WTC11 (cell line): ENCODE data around the gene DEPDC1B. TPM values are rescaled to one million over a fixed set of nuclear protein-coding genes. Genes with fewer than 3 reads are reported as not detected.
A peak's percentile ranks its signal among the peaks of the same experiment; 100 is the strongest.

Source experiments
- AFF4 ChIP-seq: sonication (generic); formaldehyde crosslinking; IDR thresholded peaks from 2 replicates; pipeline ENCODE4 v1.8.1; 2023; ENCODE audit warnings: mild to moderate bottlenecking, missing genetic modification reagents, borderline replicate concordance
- ARID4B ChIP-seq: sonication (generic); formaldehyde crosslinking; IDR thresholded peaks from 2 replicates; pipeline ENCODE4 v1.8.0; 2023; ENCODE audit warnings: missing genetic modification reagents, mild to moderate bottlenecking, borderline replicate concordance
- CDX4 ChIP-seq: fragments of 250-450 bp; sonication (Bioruptor Pico); IDR thresholded peaks from 2 replicates; pipeline ENCODE4 v1.9.0; 2021; ENCODE audit warnings: moderate library complexity, mild to moderate bottlenecking, inconsistent platforms, borderline replicate concordance
- CTCF ChIP-seq: fragments of 200-600 bp; IDR thresholded peaks from 2 replicates; pipeline ENCODE4 v1.8.0; 2022; ENCODE audit warnings: antibody characterized with exemption
- E2F1 ChIP-seq: sonication (generic); formaldehyde crosslinking; IDR thresholded peaks from 2 replicates; pipeline ENCODE4 v1.8.0; 2022; ENCODE audit warnings: mild to moderate bottlenecking, missing genetic modification reagents
- ESRRA ChIP-seq: sonication (generic); formaldehyde crosslinking; IDR thresholded peaks from 2 replicates; pipeline ENCODE4 v1.8.1; 2022; ENCODE audit warnings: mild to moderate bottlenecking, missing genetic modification reagents, borderline replicate concordance
- FOXJ3 ChIP-seq: sonication (generic); formaldehyde crosslinking; IDR thresholded peaks from 2 replicates; pipeline ENCODE4 v1.9.0; 2021; ENCODE audit warnings: missing genetic modification reagents, mild to moderate bottlenecking, borderline replicate concordance
- GRHL2 ChIP-seq: fragments of 250-450 bp; sonication (Bioruptor Pico); IDR thresholded peaks from 2 replicates; pipeline ENCODE4 v1.8.0; 2022; ENCODE audit warnings: mild to moderate bottlenecking, moderate library complexity; ENCODE audit not compliant: insufficient replicate concordance, severe bottlenecking
- JAZF1 ChIP-seq: fragments of 250-450 bp; sonication (Bioruptor Pico); IDR thresholded peaks from 2 replicates; pipeline ENCODE4 v1.9.0; 2021; ENCODE audit warnings: moderate library complexity, mild to moderate bottlenecking, inconsistent platforms
- MAX ChIP-seq: sonication (generic); formaldehyde crosslinking; IDR thresholded peaks from 2 replicates; pipeline ENCODE4 v1.8.0; 2022; ENCODE audit warnings: mild to moderate bottlenecking, missing genetic modification reagents
- NR1H2 ChIP-seq: sonication (generic); formaldehyde crosslinking; IDR thresholded peaks from 2 replicates; pipeline ENCODE4 v1.9.0; 2021; ENCODE audit warnings: mild to moderate bottlenecking, moderate library complexity, missing genetic modification reagents
- PREB ChIP-seq: sonication (generic); formaldehyde crosslinking; IDR thresholded peaks from 2 replicates; pipeline ENCODE4 v1.8.1; 2022; ENCODE audit warnings: mild to moderate bottlenecking, missing genetic modification reagents, moderate library complexity, borderline replicate concordance
- TCF7 ChIP-seq: sonication (generic); formaldehyde crosslinking; IDR thresholded peaks from 2 replicates; pipeline ENCODE4 v1.8.0; 2022; ENCODE audit warnings: mild to moderate bottlenecking, low read depth, missing genetic modification reagents, moderate library complexity
- ZNF138 ChIP-seq: sonication (generic); formaldehyde crosslinking; conservative IDR thresholded peaks from 2 replicates; pipeline ENCODE4 v1.8.1; 2022; ENCODE audit warnings: mild to moderate bottlenecking, moderate library complexity, missing genetic modification reagents
- ZNF396 ChIP-seq: fragments of 250-450 bp; sonication (Bioruptor Pico); IDR thresholded peaks from 2 replicates; pipeline ENCODE4 v1.8.0; 2021; ENCODE audit warnings: mild to moderate bottlenecking, moderate library complexity, borderline replicate concordance
- ZNF416 ChIP-seq: fragments of 250-450 bp; sonication (Bioruptor Pico); IDR thresholded peaks from 2 replicates; pipeline ENCODE4 v1.9.0; 2021; ENCODE audit warnings: mild to moderate bottlenecking, inconsistent platforms
- ZNF423 ChIP-seq: fragments of 250-450 bp; sonication (Bioruptor Pico); IDR thresholded peaks from 2 replicates; pipeline ENCODE4 v2.1.2; 2022; ENCODE audit warnings: mild to moderate bottlenecking, moderate library complexity
- ZNF425 ChIP-seq: fragments of 250-450 bp; sonication (Bioruptor Pico); conservative IDR thresholded peaks from 2 replicates; pipeline ENCODE4 v1.9.0; 2021; ENCODE audit warnings: mild to moderate bottlenecking
- total RNA-seq: library from RNA; stranded (reverse); gene quantifications from 3 replicates; pipeline ENCODE4 v1.2.3, GENCODE V29; 2021

DEPDC1B gene
- total RNA-seq, 1 experiment from 2014 or later = 55.1 TPM

- TF ChIP-seq ARID4B (CRISPR knock-in tag) = peak; percentile 89
- no peak for TF ChIP-seq GRHL2 (CRISPR knock-in tag)
- TF ChIP-seq PREB (CRISPR knock-in tag) = peak; percentile 88; the same call in 1 of the 2 replicates
- TF ChIP-seq ESRRA (CRISPR knock-in tag) = peak; percentile 88
- no peak for TF ChIP-seq JAZF1 (CRISPR knock-in tag)
- no peak for TF ChIP-seq CDX4
- TF ChIP-seq ZNF423 (CRISPR knock-in tag) = no peak
- TF ChIP-seq ZNF396 (CRISPR knock-in tag) = no peak
- peak; percentile 96 for TF ChIP-seq MAX
- 0 out of 2 replicates have a peak, but pooled peaks have one; percentile 25 for TF ChIP-seq TCF7 (CRISPR knock-in tag)
- no peak for TF ChIP-seq ZNF425 (CRISPR knock-in tag)
- 0 out of 2 replicates have a peak, but pooled peaks have one; percentile 27 for TF ChIP-seq AFF4 (CRISPR knock-in tag)
- peak; percentile 72; the same call in 1 of the 2 replicates for TF ChIP-seq E2F1
- no peak for TF ChIP-seq NR1H2 (CRISPR knock-in tag)
- TF ChIP-seq CTCF = no peak
- no peak for TF ChIP-seq ZNF138
- TF ChIP-seq ZNF416 (CRISPR knock-in tag) = no peak
- no peak for TF ChIP-seq FOXJ3 (CRISPR knock-in tag)
Measured at GRCh38 chr5:60699609-60700415, at the start of gene DEPDC1B (continued).
